K562 (cell line): Measurements from ENCODE around the gene KCNJ4. TPM values are rescaled to one million over a fixed set of nuclear protein-coding genes. Genes with fewer than 3 reads are reported as not detected.

Experiments used
- ATAC-seq: fragments of 200-7000 bp; cut with Tn5 transposase; 3 replicates; pipeline ENCODE4 v1.9.1; 2020; ENCODE audit warnings: moderate library complexity
- BruUV-seq: library from RNA; stranded (reverse); fragments of 400-500 nt; replicated peaks from 2 replicates; lab custom pipeline; 2021; lab: Mats Ljungman, UMichigan
- CTCF ChIA-PET: fragments of 300-600 bp; formaldehyde crosslinking; extraction: SDS; loops from one replicate; lab custom pipeline; 2021; ENCODE audit warnings: low intra/inter-chr PET ratio; lab: Yijun Ruan, JAX
- POLR2A ChIA-PET: fragments of 300-600, 350-650 bp; sonication (Branson Sonifier 250); formaldehyde crosslinking; extraction: SDS; loops from one replicate; lab custom pipeline; 2021; ENCODE audit warnings: antibody characterized with exemption, inconsistent platforms; lab: Yijun Ruan, JAX
- DNase-seq, 4 experiments: peaks; one replicate each; pipeline versions ENCODE4 v3.0.0 to v3.0.0-alpha.2; 2011 to 2018; ENCODE audit warnings: low spot score in 3 of 4, mixed read lengths in 3 of 4; ENCODE audit errors: extremely low read depth in 1 of 4
- FAIRE-seq: peaks from 2 replicates; lab custom pipeline; 2011; peaks lifted over from hg19 to GRCh38; lab: Jason Lieb, UNC
- H2AFZ ChIP-seq: 2 replicates; pipeline ENCODE4 v1.6.0; 2011; ENCODE audit warnings: low read depth, low read length, control low read depth, inconsistent platforms
- H3K27ac ChIP-seq: fragments of 200-600 bp; 3 replicates; pipeline ENCODE4 v1.8.0; 2011; ENCODE audit warnings: low read depth, mild to moderate bottlenecking, control low read depth, inconsistent platforms, low read length, moderate library complexity, mixed read lengths; ENCODE audit errors: extremely low read depth
- H3K27me3 ChIP-seq, 2 experiments: fragments of 300-600 bp in 1 of 2; 2 replicates in 1 of 2; 3 replicates in 1 of 2; pipeline versions ENCODE4 v1.6.0 to v1.8.0; 2011; ENCODE audit warnings: inconsistent platforms in 2 of 2, low read length in 2 of 2, mild to moderate bottlenecking in 1 of 2, mixed read lengths in 1 of 2, moderate library complexity in 1 of 2; ENCODE audit not compliant: control insufficient read depth in 2 of 2, insufficient read depth in 2 of 2
- H3K36me3 ChIP-seq: fragments of 300-600 bp; 3 replicates; pipeline ENCODE4 v1.8.0; 2011; ENCODE audit warnings: mild to moderate bottlenecking, low read length, inconsistent platforms; ENCODE audit not compliant: control insufficient read depth, insufficient read depth
- H3K4me1 ChIP-seq, 2 experiments: fragments of 200-600 bp in 1 of 2; replicated peaks in 1 of 2; 2 replicates in 1 of 2; 3 replicates in 1 of 2; pipeline versions ENCODE4 v1.5.1 to v1.8.0; 2011; ENCODE audit warnings: inconsistent platforms in 2 of 2, low read length in 2 of 2, mild to moderate bottlenecking in 1 of 2, mixed read lengths in 1 of 2, moderate library complexity in 1 of 2; ENCODE audit not compliant: control insufficient read depth in 2 of 2, insufficient read depth in 2 of 2
- H3K4me2 ChIP-seq: 2 replicates; pipeline ENCODE4 v1.6.1; 2011; ENCODE audit warnings: low read length, control low read depth, inconsistent platforms, mixed read lengths; ENCODE audit not compliant: insufficient read depth
- H3K4me3 ChIP-seq: fragments of 200-600 bp; sonication (generic), shearing (Covaris generic); 2 replicates; pipeline ENCODE4 v1.5.1; 2016; ENCODE audit warnings: control low read depth, inconsistent platforms
- H3K79me2 ChIP-seq: fragments of 200-600 bp; 3 replicates; pipeline ENCODE4 v1.8.0; 2011; ENCODE audit warnings: low read length, inconsistent platforms; ENCODE audit not compliant: control insufficient read depth, insufficient read depth
- H3K9ac ChIP-seq, 2 experiments: 2 replicates each; pipeline versions ENCODE4 v1.6.0 to v1.6.1; 2011; ENCODE audit warnings: low read depth in 2 of 2, low read length in 2 of 2, control low read depth in 1 of 2, inconsistent platforms in 1 of 2, mild to moderate bottlenecking in 1 of 2, mixed read lengths in 1 of 2; ENCODE audit not compliant: insufficient read depth in 1 of 2
- H3K9me1 ChIP-seq: one replicate; pipeline ENCODE4 v1.6.0; 2011; ENCODE audit warnings: inconsistent platforms, mild to moderate bottlenecking, low read length, moderate library complexity; ENCODE audit not compliant: control insufficient read depth, insufficient read depth
- H3K9me3 ChIP-seq: replicated peaks from 2 replicates; pipeline ENCODE4 v1.5.1; 2011; ENCODE audit warnings: low read depth, low read length, inconsistent platforms; ENCODE audit not compliant: control insufficient read depth, insufficient read depth
- H4K20me1 ChIP-seq: replicated peaks from 2 replicates; pipeline ENCODE4 v1.6.1; 2011; ENCODE audit warnings: low read length, inconsistent platforms, mixed read lengths; ENCODE audit not compliant: control insufficient read depth, insufficient read depth
- ATF1 ChIP-seq, 2 experiments: fragments of 450-650 bp in 1 of 2; IDR thresholded peaks; 2 replicates each; pipeline ENCODE4 v1.6.1; 2016; ENCODE audit warnings: missing compliant biosample characterization in 1 of 2, missing genetic modification characterization in 1 of 2
- CGGBP1 ChIP-seq: fragments of 250-450 bp; sonication (Bioruptor Pico); IDR thresholded peaks from 2 replicates; pipeline ENCODE4 v1.9.0; 2021; ENCODE audit warnings: mild to moderate bottlenecking
- GTF2E2 ChIP-seq: fragments of 200-800 bp; sonication (Bioruptor generic); IDR thresholded peaks from 2 replicates; pipeline ENCODE4 v1.6.1; 2016; ENCODE audit warnings: missing genetic modification characterization, missing compliant biosample characterization
- POLR2G ChIP-seq: fragments of 200-400 bp; formaldehyde crosslinking; IDR thresholded peaks from 2 replicates; pipeline ENCODE4 v1.6.1; 2017; ENCODE audit warnings: low read depth, mild to moderate bottlenecking, antibody characterized with exemption, low read length, moderate library complexity
- WGBS: fragments of 100-300 bp; shearing (Covaris generic); methylation state at CpG from one replicate; pipeline ENCODE4 v1.1.6; 2016; ENCODE audit warnings: low coverage, mixed read lengths; ENCODE audit not compliant: insufficient coverage; ENCODE audit errors: missing lambda C conversion rate; 5-methylcytosine and 5-hydroxymethylcytosine counted together
- in situ Hi-C: fragments of 300-500 bp; cut with MboI; formaldehyde crosslinking; loops from 4 replicates; pipeline ENCODE4 v1.15.0; 2018; ENCODE audit warnings: inconsistent platforms, mixed read lengths
- intact Hi-C: fragments of 100-400 bp; cut with micrococcal nuclease; formaldehyde crosslinking; loops from 2 replicates; pipeline ENCODE4 v1.14.2; 2022
- polyA plus RNA-seq, 8 experiments: library from polyadenylated mRNA; depleted of rRNA in 4 of 8; stranded (reverse) in 5 of 8; unstranded in 3 of 8; fragments of >200 nt; fragmentation: Nextera tagmentation in 2 of 8; fragmentation: Illumina TruSeq in 1 of 8; extraction: Ambion mirVana in 2 of 8; extraction: Trizol in 1 of 8; gene quantifications; 2 replicates each; pipeline versions ENCODE4 v1.2.1 to v1.2.3, GENCODE V29; 2011 to 2014; ENCODE audit warnings: inconsistent platforms in 1 of 8, missing spikeins in 1 of 8
- total RNA-seq, 7 experiments: library from RNA; depleted of rRNA in 6 of 7; stranded (reverse); fragments of >200 nt in 6 of 7; fragmentation: Illumina TruSeq in 2 of 7; extraction: Trizol in 2 of 7; gene quantifications; 2 replicates each; pipeline versions ENCODE4 v1.2.1 to v1.2.3, GENCODE V29; 2011 to 2021; ENCODE audit warnings: low replicate concordance in 1 of 7

KCNJ4 gene
- total and polyA plus RNA-seq, 9 of the 15 experiments (the other 6 are each of a cell fraction or from before 2014, with no cell fraction given): 0.07 to 0.55 (median 0.09) TPM; not detected in 4

GRCh38 chr22:38481162-38481870 lies 26.3 kb upstream of the KCNJ4 start:
- no peaks in the 10 kb centered on the region for H4K20me1 ChIP-seq
- H3K9me1 ChIP-seq: no peaks in the 10 kb centered on the region
- no peaks in the 10 kb centered on the region for H3K4me1 ChIP-seq
- H3K9me3 ChIP-seq: no peaks in the 10 kb centered on the region
- H3K27ac ChIP-seq: no peak overlapping the region
- no peak overlapping the region for H3K4me3 ChIP-seq
- intact Hi-C loops: no loop called here
- 86% methylated on average over 2 of the region's 3 CpGs for WGBS
- no peaks in the 10 kb centered on the region for H3K27me3 ChIP-seq
- in situ Hi-C loops: no loop called here
- POLR2A ChIA-PET: interaction anchor here (0.6 to 2.1 kb wide), 7 partner anchors 9 to 89 kb away, joined by 3 to 13 read pairs (median 6); partner anchors contain the start of genes DMC1 and KDELR3
- H3K4me2 ChIP-seq: no peak overlapping the region
- no peak overlapping the region for H3K9ac ChIP-seq
- peaks cover 60% of the 10 kb centered on the region for H3K36me3 ChIP-seq
- TF ChIP-seq CGGBP1 (CRISPR knock-in tag) (no peak), GTF2E2 (tag) (no peak), ATF1 (CRISPR knock-in tag; IDR thresholded peaks at IDR 0.05) (no peak), ATF1 (tag; IDR thresholded peaks at IDR 0.05) (no peak), POLR2G (0 out of 2 replicates have a peak, but pooled peaks have one; percentile 36)
- no TSS peak for BruUV-seq
- no peak overlapping the region for H2AFZ ChIP-seq
- no peaks in the 10 kb centered on the region for H3K79me2 ChIP-seq
- no peak for DNase-seq
- peak; percentile 16 for ATAC-seq
- no peak for FAIRE-seq
- CTCF ChIA-PET: no interaction called here
